ENCODE measurements around the gene ADSS1. TPM values are rescaled to one million over a fixed set of nuclear protein-coding genes. Genes with fewer than 3 reads are reported as not detected.

ADSS1 gene
- total RNA-seq, 2 experiments from 2014 or later = 0.81 to 1.2 TPM

DNA sequence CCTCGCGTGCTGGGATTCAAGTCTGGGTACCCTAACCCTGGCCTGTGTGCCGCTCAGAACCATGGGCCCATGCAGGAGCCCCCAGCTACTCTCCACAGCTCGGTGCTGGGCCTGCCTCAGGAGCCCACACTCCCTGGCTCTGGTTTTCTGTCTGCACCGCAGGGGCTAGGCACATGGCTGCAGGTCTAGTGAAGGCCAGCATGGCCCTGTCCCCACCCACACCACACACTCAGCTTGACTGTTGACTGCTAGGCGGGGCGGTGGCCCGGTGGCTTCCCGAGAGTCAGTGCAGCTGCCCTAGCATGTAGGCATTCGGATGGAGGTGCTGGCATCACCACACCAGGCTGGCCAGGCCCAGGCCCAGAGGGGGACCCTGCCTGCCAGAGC lies 26.7 kb upstream of the ADSS1 start:
- DNase-seq = no peak
- Mint-ChIP-seq H3K4me3 (no peak overlapping the region), H3K4me1 (peaks cover 42% of the 10 kb centered on the region), H3K9me3 (no peaks in the 10 kb centered on the region), H3K27ac (peak overlapping the region; percentile 31), H3K27me3 (no peaks in the 10 kb centered on the region), H3K36me3 (ENCODE audit: low read depth) (peaks cover 15% of the 10 kb centered on the region)
- ChIA-PET POLR2A (no interaction called here), CTCF (interaction anchor here (1.0 to 1.2 kb wide), 3 partner anchors 10 to 20 kb away, joined by 3 to 4 read pairs (median 3); no protein-coding TSS in a partner anchor)

- POLR2A ChIA-PET = no interaction called here
- Mint-ChIP-seq H3K4me3 (no peak overlapping the region), H3K27me3 (no peaks in the 10 kb centered on the region), H3K9me3 (no peaks in the 10 kb centered on the region), H3K4me1 (peaks cover 38% of the 10 kb centered on the region), H3K36me3 (ENCODE audit: low read depth) (peaks cover 15% of the 10 kb centered on the region), H3K27ac (peak overlapping the region; percentile 5)
- no peak for DNase-seq
- CTCF ChIA-PET = interaction anchor here (1.2 kb wide), 1 partner anchor 11 kb away, joined by 3 read pairs; no protein-coding TSS in a partner anchor
Measured at GRCh38 chr14:104697892-104698583, 26.0 kb upstream of the ADSS1 start.

- DNase-seq = no peak
- H3K9me3 Mint-ChIP-seq = no peaks in the 10 kb centered on the region
- no peaks in the 10 kb centered on the region for H3K27me3 Mint-ChIP-seq
- ChIA-PET CTCF (no interaction called here), POLR2A (no interaction called here)
- H3K4me3 Mint-ChIP-seq = no peak overlapping the region
- peak overlapping the region; percentile 25 for H3K27ac Mint-ChIP-seq
- peaks cover 35% of the 10 kb centered on the region for H3K4me1 Mint-ChIP-seq
- peaks cover 14% of the 10 kb centered on the region for H3K36me3 Mint-ChIP-seq (ENCODE audit: low read depth)
Measured at GRCh38 chr14:104698688-104699425, 25.2 kb upstream of the ADSS1 start.

DNA sequence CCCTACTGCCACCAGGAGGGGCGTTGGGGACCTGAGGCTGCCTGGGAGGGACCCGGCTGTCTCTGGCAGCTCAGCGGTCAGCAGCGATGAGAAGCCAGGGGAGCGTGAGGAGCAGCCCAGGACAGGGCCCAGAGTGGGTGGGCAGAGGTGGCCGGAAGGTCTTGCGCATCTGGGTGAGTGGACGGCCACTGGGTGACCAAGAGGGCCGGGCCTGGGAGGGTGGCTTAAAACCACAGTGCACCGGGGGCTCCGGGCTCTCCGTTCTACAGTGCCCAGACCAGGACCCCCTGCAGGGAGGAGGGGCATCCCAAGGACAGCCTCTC lies 24.6 kb upstream of the ADSS1 start:
- Mint-ChIP-seq H3K4me1 (peaks cover 30% of the 10 kb centered on the region), H3K9me3 (no peaks in the 10 kb centered on the region), H3K27me3 (no peaks in the 10 kb centered on the region), H3K27ac (peak overlapping the region; percentile 19), H3K4me3 (no peak overlapping the region), H3K36me3 (ENCODE audit: low read depth) (peaks cover 19% of the 10 kb centered on the region)
- POLR2A ChIA-PET = no interaction called here
- CTCF ChIA-PET = no interaction called here
- DNase-seq = no peak

- CTCF ChIA-PET = no interaction called here
- Mint-ChIP-seq H3K27me3 (no peaks in the 10 kb centered on the region), H3K36me3 (ENCODE audit: low read depth) (peaks cover 19% of the 10 kb centered on the region), H3K9me3 (no peaks in the 10 kb centered on the region), H3K27ac (peak overlapping the region; percentile 31), H3K4me1 (peaks cover 22% of the 10 kb centered on the region), H3K4me3 (no peak overlapping the region)
- POLR2A ChIA-PET = no interaction called here
- DNase-seq = no peak
Measured at GRCh38 chr14:104700225-104700651, 23.8 kb upstream of the ADSS1 start.

DNA sequence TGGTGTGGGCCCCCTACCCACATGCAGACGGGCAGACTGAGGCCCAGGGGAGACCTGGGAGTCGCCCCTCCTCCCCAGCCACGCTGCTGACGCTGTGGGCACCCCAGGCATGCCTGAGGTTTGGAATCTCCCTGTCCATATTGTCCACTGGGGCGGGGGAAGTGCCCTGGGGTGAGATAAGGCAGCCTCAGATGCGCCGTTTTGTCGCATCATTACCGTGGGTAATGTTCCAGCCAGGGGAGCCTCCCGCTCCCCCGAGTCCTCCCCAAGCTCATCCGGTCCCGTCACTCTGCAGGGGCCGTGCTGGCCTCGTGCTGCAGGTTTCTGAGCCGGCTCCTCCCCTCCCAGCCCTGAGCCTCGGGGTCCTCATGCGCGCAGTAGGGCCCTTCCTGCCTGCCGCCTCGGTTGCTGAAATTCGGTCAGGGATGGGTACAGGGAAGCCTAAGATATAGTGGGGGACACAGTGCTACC lies 23.2 kb upstream of the ADSS1 start:
- POLR2A ChIA-PET = no interaction called here
- Mint-ChIP-seq H3K4me3 (no peak overlapping the region), H3K27me3 (no peaks in the 10 kb centered on the region), H3K4me1 (peaks cover 16% of the 10 kb centered on the region), H3K9me3 (no peaks in the 10 kb centered on the region), H3K27ac (peak overlapping the region; percentile 31), H3K36me3 (ENCODE audit: low read depth) (peaks cover 16% of the 10 kb centered on the region)
- DNase-seq = no peak
- CTCF ChIA-PET = no interaction called here

DNA sequence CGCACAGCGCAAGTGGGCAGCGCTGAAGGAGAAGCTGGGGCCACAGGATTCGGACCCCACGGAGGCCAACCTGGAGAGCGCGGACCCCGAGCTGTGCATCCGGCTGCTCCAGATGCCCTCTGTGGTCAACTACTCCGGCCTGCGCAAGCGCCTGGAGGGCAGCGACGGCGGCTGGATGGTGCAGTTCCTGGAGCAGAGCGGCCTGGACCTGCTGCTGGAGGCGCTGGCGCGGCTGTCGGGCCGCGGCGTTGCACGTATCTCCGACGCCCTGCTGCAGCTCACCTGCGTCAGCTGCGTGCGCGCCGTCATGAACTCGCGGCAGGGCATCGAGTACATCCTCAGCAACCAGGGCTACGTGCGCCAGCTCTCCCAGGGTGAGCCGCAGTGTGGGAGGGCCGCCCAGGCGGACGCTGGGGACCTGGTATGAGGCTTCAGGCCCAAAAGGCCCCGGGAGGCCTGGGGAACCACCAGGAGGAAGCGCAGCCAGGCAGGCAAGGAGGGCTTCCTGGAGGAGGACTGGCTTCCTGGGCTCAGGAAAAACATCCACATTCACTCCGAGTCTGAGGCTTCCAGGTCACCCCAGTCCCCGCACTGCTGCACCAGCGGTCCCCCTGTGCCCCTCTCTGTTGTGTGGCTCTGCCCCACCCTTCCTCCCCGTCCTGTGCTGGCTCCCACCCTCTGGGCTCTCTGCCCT lies 22.5 kb upstream of the ADSS1 start:
- ChIA-PET POLR2A (no interaction called here), CTCF (interaction anchor here (1.2 kb wide), 1 partner anchor 10 kb away, joined by 4 read pairs; no protein-coding TSS in a partner anchor)
- DNase-seq = no peak
- Mint-ChIP-seq H3K4me1 (peaks cover 9% of the 10 kb centered on the region), H3K36me3 (ENCODE audit: low read depth) (peaks cover 12% of the 10 kb centered on the region), H3K27ac (peak overlapping the region; percentile 46), H3K27me3 (no peaks in the 10 kb centered on the region), H3K4me3 (no peak overlapping the region), H3K9me3 (no peaks in the 10 kb centered on the region)

- H3K4me3 Mint-ChIP-seq = no peak overlapping the region
- H3K36me3 Mint-ChIP-seq (ENCODE audit: low read depth) = peaks cover 12% of the 10 kb centered on the region
- ChIA-PET POLR2A (no interaction called here), CTCF (interaction anchor here (1.2 kb wide), 1 partner anchor 9 kb away, joined by 4 read pairs; no protein-coding TSS in a partner anchor)
- peak overlapping the region; percentile 46 for H3K27ac Mint-ChIP-seq
- DNase-seq = no peak
- peaks cover 9% of the 10 kb centered on the region for H3K4me1 Mint-ChIP-seq
- H3K9me3 Mint-ChIP-seq = no peaks in the 10 kb centered on the region
- H3K27me3 Mint-ChIP-seq = no peaks in the 10 kb centered on the region
Measured at GRCh38 chr14:104702106-104702505, 21.9 kb upstream of the ADSS1 start.

DNA sequence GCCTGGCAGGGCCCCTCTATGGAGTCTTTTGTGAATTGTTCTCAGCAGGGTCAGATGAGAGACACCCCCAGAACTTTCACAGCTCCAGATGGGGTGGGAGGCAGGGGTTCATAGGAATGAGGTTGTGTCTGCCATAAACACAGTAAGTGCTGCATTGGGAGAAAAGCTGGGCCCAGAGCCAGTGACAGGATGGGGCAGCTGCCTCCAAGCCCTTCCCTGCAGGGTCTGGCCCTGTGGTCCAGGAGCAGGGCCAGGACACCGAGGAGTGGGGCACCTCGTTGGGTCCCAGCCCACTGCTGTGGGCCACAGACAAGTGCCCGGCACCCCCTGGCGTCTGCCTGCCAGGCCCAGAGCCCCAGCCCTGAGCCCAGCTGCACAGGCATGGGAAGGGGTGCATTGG lies 21.4 kb upstream of the ADSS1 start:
- peaks cover 12% of the 10 kb centered on the region for H3K36me3 Mint-ChIP-seq (ENCODE audit: low read depth)
- H3K9me3 Mint-ChIP-seq = no peaks in the 10 kb centered on the region
- CTCF ChIA-PET = interaction anchor here (0.6 to 2.3 kb wide), 3 partner anchors 9 to 21 kb away, joined by 3 to 6 read pairs (median 4); no protein-coding TSS in a partner anchor
- peaks cover 6% of the 10 kb centered on the region for H3K4me1 Mint-ChIP-seq
- H3K4me3 Mint-ChIP-seq = no peak overlapping the region
- no peak for DNase-seq
- no peaks in the 10 kb centered on the region for H3K27me3 Mint-ChIP-seq
- POLR2A ChIA-PET = no interaction called here
- no peak overlapping the region for H3K27ac Mint-ChIP-seq

GRCh38 chr14:104703269-104703668 lies 20.8 kb upstream of the ADSS1 start:
- Mint-ChIP-seq H3K4me1 (peaks cover 3% of the 10 kb centered on the region), H3K36me3 (ENCODE audit: low read depth) (peaks cover 10% of the 10 kb centered on the region), H3K27ac (no peak overlapping the region), H3K27me3 (no peaks in the 10 kb centered on the region), H3K4me3 (no peak overlapping the region), H3K9me3 (no peaks in the 10 kb centered on the region)
- POLR2A ChIA-PET = no interaction called here
- no peak for DNase-seq
- CTCF ChIA-PET = interaction anchor here (2.3 kb wide), 1 partner anchor 19 kb away, joined by 6 read pairs; no protein-coding TSS in a partner anchor

DNA sequence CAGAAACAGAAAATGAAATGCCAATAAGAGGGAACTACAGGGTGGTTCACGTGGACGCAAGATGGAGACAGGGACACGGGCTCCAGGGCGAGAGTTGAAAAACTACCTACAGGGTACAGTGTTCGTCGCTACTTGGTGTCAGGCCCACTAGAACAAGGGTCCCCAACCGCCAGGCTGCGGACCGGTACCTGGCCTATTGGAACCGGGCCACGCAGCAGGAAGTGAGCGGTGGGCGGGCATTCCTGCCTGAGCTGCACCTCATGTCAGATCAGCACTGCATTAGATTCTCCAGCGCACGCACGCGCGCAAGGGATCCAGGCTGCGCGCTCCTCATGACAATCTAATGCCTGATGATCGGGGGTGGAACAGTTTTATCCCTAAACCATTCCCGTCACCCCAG lies 19.8 kb upstream of the ADSS1 start:
- ChIA-PET CTCF (interaction anchor here (2.3 kb wide), 1 partner anchor 20 kb away, joined by 6 read pairs; no protein-coding TSS in a partner anchor), POLR2A (no interaction called here)
- no peaks in the 10 kb centered on the region for H3K9me3 Mint-ChIP-seq
- peaks cover 3% of the 10 kb centered on the region for H3K4me1 Mint-ChIP-seq
- H3K4me3 Mint-ChIP-seq = no peak overlapping the region
- no peak overlapping the region for H3K27ac Mint-ChIP-seq
- no peak for DNase-seq
- no peaks in the 10 kb centered on the region for H3K27me3 Mint-ChIP-seq
- peaks cover 10% of the 10 kb centered on the region for H3K36me3 Mint-ChIP-seq (ENCODE audit: low read depth)

GRCh38 chr14:104705340-104706047 lies 18.5 kb upstream of the ADSS1 start:
- no peaks in the 10 kb centered on the region for H3K9me3 Mint-ChIP-seq

More at GRCh38 chr14:104705340-104706047, 18.5 kb upstream of the ADSS1 start:
- ChIA-PET CTCF (interaction anchor here (1.4 to 1.6 kb wide), 2 partner anchors 16 to 50 kb away, joined by 3 to 4 read pairs; no protein-coding TSS in a partner anchor), POLR2A (no interaction called here)
- H3K36me3 Mint-ChIP-seq (ENCODE audit: low read depth) = peaks cover 14% of the 10 kb centered on the region
- no peak overlapping the region for H3K4me3 Mint-ChIP-seq
- DNase-seq = no peak
- no peaks in the 10 kb centered on the region for H3K27me3 Mint-ChIP-seq
- no peak overlapping the region for H3K27ac Mint-ChIP-seq
- peaks cover 3% of the 10 kb centered on the region for H3K4me1 Mint-ChIP-seq

All from activated CD4-positive, alpha-beta T cell treated with anti-CD3 and anti-CD28 coated beads, Interleukin-2, amount 10 ng/mL, durations not matched to agents 7 days and 5 days (primary cell).